ENCODE measurements around the gene NUDT7. TPM values are rescaled to one million over a fixed set of nuclear protein-coding genes. Genes with fewer than 3 reads are reported as not detected.

Gene NUDT7
- total RNA-seq, 1 experiment from 2014 or later = 5.2 TPM

DNA sequence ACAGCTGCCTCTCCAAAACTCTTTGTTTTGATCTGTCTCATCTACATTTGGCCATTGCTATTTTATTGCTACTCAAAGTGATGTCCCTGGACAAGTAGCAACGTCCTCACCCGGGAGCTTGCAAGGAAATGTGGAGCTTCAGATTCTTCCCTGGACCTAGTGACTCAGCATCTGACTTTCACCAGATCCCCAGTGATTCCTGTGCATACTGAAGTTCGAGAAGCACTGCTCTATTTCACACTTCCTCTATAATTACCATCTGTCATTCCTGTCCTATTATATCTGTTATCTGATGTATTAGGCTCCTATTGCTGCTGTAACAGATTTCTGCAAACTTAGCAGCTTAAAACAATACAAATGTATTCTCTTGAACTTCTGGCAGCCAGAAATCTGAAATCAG is 37.5 kb downstream of the NUDT7 start:
- H2AFZ ChIP-seq (ENCODE audit: low read depth, low read length, poor library complexity, severe bottlenecking) = no peak overlapping the region
- H3K27ac ChIP-seq (ENCODE audit: low read depth, low read length) = no peak overlapping the region
- H3K9me2 ChIP-seq (ENCODE audit: insufficient read depth) = no peaks in the 10 kb centered on the region
- no peaks in the 10 kb centered on the region for H3K79me2 ChIP-seq (ENCODE audit: insufficient read depth, low read length)
- DNase-seq (ENCODE audit: low read depth, low spot score) = no peak
- H3K36me3 ChIP-seq (ENCODE audit: control insufficient read depth in 1 of 2, insufficient read depth in 2 of 2, low read length in 2 of 2) = no peaks in the 10 kb centered on the region
- POLR2A ChIA-PET = no interaction called here
- BruUV-seq (replicated peaks) = no TSS peak
- no peak overlapping the region for H3K9ac ChIP-seq (ENCODE audit: low read length)
- ATAC-seq = no peak
- H3K9me3 ChIP-seq (ENCODE audit: control insufficient read depth in 1 of 2, insufficient read depth in 1 of 2, low read depth in 1 of 2, low read length in 2 of 2) = no peaks in the 10 kb centered on the region
- intact Hi-C loops (cut with micrococcal nuclease) = no loop called here
- no peak overlapping the region for H3K4me3 ChIP-seq (replicated peaks in 1 of 2; ENCODE audit: low read depth in 1 of 2, low read length in 2 of 2)
- RAD21 ChIA-PET (ENCODE audit: low non-redundant PET in 1 of 2, low total read pairs in 2 of 2, uncharacterized antibody in 2 of 2, unreplicated experiment in 2 of 2) = no interaction called here
- peaks cover 6% of the 10 kb centered on the region; the same call in 1 of the 2 replicates for H3K27me3 ChIP-seq (ENCODE audit: insufficient read depth, low read length)
- no peak overlapping the region for H3K4me2 ChIP-seq (ENCODE audit: low read length)
- CTCF ChIA-PET = no interaction called here
- no peak for TF ChIP-seq CTCF (IDR thresholded peaks at IDR 0.05 in 2 of 3, conservative IDR thresholded peaks at IDR 0.05 in 1 of 3; ENCODE audit: borderline replicate concordance in 1 of 3, insufficient read depth in 1 of 3, low read depth in 2 of 3, low read length in 2 of 3)
- no peak for TF ChIP-seq FOSL1 (IDR thresholded peaks at IDR 0.05; ENCODE audit: low read depth)
- TF ChIP-seq JUND (IDR thresholded peaks at IDR 0.05) = no peak
- no peaks in the 10 kb centered on the region for H4K20me1 ChIP-seq (ENCODE audit: insufficient read depth)
- peaks cover 0 to 5% of the 10 kb centered on the region in 2 experiments; a peak in 2 of 4 replicates for H3K4me1 ChIP-seq (ENCODE audit: control insufficient read depth in 1 of 2, insufficient read depth in 2 of 2, low read length in 2 of 2)

- Histone ChIP-seq H3K9ac (ENCODE audit: low read length) (no peak overlapping the region), H3K4me3 (replicated peaks in 1 of 2; ENCODE audit: low read depth in 1 of 2, low read length in 2 of 2) (no peak overlapping the region), H2AFZ (ENCODE audit: low read depth, low read length, poor library complexity, severe bottlenecking) (no peak overlapping the region), H3K4me2 (ENCODE audit: low read length) (no peak overlapping the region), H3K9me3 (ENCODE audit: control insufficient read depth in 1 of 2, insufficient read depth in 1 of 2, low read depth in 1 of 2, low read length in 2 of 2) (no peaks in the 10 kb centered on the region), H3K36me3 (ENCODE audit: control insufficient read depth in 1 of 2, insufficient read depth in 2 of 2, low read length in 2 of 2) (no peaks in the 10 kb centered on the region), H4K20me1 (ENCODE audit: insufficient read depth) (no peaks in the 10 kb centered on the region), H3K9me2 (ENCODE audit: insufficient read depth) (no peaks in the 10 kb centered on the region), H3K27me3 (ENCODE audit: insufficient read depth, low read length) (peaks cover 6% of the 10 kb centered on the region; the same call in 1 of the 2 replicates), H3K4me1 (ENCODE audit: control insufficient read depth in 1 of 2, insufficient read depth in 2 of 2, low read length in 2 of 2) (peaks cover 0 to 5% of the 10 kb centered on the region in 2 experiments; a peak in 2 of 4 replicates), H3K27ac (ENCODE audit: low read depth, low read length) (no peak overlapping the region), H3K79me2 (ENCODE audit: insufficient read depth, low read length) (no peaks in the 10 kb centered on the region)
- CTCF ChIA-PET = no interaction called here
- intact Hi-C loops (cut with micrococcal nuclease) = no loop called here
- no peak for DNase-seq (ENCODE audit: low read depth, low spot score)
- POLR2A ChIA-PET = interaction anchor here (0.7 kb wide), 1 partner anchor 37 kb away, joined by 3 read pairs; no protein-coding TSS in a partner anchor
- TF ChIP-seq YY1 (IDR thresholded peaks at IDR 0.05; ENCODE audit: extremely low read depth, insufficient replicate concordance, low read depth, low read length) = no peak
- ATAC-seq = no peak
- RAD21 ChIA-PET (ENCODE audit: low non-redundant PET in 1 of 2, low total read pairs in 2 of 2, uncharacterized antibody in 2 of 2, unreplicated experiment in 2 of 2) = no interaction called here
- no TSS peak for BruUV-seq (replicated peaks)
These were observed 38.5 kb downstream of the NUDT7 start for GRCh38 chr16:77760800-77761199.
